GM18519 (cell line): Measurements from ENCODE around the gene GNAI1.
A peak's percentile ranks its signal among the peaks of the same experiment; 100 is the strongest.

Experiments
- ATAC-seq: cut with Tn5 transposase; IDR thresholded peaks from one replicate; pipeline ENCODE4 v1.9.1; 2021; ENCODE audit warnings: mild to moderate bottlenecking, moderate library complexity; ENCODE audit not compliant: unreplicated experiment, low FRiP score

Gene GNAI1

DNA sequence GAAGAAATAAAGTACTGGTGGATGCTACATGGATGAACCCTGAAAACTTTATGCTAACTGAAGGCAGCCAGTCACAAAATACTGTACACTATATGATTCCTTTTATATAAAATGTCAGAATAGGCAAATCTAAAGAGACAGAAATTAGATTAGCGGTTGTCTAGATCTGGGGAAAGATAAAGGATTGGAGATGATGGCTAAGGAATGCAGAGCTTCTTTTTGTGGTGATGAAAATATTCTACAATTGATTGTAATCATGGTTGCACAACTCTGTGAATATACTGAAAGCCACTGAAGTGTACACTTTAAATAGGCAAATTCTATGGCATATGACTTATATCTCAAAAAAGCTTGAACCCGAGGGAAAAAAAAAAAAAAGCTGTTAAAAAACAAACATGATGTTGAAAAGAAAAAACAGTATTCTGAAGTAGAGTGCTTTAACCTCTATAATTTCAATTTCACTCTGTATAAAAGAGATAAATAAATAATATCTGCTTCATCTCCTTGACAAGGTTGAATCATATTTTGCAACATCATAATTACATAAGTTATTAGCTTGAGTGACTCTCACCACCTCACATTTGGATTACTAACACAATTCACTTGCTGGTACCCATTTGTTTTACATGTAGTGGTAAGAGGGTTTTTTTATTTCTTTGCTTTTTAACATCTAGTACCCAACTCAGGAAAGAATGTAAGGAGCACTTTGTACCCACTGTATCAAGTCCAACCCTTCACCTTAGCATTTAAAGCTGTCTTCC lies 2.8 kb upstream of the GNAI1 start:
- ATAC-seq: no peak

- ATAC-seq: no peak
These were observed 2.0 kb upstream of the GNAI1 start for GRCh38 chr7:80132594-80132993.

DNA sequence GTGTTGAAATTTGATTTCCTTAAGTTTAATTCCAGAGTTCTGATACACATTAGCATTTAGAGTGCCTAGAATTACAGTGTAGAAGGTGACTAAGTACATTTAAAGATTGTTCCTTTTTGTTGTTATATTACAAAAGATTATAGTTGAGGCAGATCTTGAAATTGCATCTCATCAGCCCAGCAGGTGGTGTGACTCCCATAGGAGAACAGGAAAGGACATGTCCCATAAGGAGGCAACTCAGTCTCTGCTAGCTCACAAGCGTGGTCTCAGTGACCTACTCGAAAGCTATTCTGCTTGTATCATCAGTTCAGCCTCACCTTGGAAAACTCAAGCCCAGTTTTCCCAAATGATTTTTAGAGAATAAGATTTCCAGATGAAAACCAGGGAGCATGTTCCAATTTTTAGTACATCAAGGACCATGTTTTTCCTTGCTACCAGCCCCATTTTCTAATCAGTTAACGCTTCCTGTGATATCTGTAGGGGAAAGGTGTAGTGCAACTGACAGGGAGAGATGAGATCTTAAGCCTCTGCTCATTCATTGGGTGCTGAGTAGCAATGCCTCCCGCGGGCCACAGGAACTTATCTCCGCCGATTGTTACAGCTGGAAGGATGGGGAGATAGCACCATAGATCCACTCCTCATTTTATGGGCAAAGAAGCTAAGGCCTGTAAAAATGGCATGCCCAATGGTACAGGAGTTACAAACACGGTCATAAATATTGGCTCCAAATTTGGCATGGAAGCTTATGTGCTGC lies 1.1 kb upstream of the GNAI1 start:
- no peak for ATAC-seq

- no peak for ATAC-seq
These were observed 506 bp upstream of the GNAI1 start for GRCh38 chr7:80134115-80134535.

DNA sequence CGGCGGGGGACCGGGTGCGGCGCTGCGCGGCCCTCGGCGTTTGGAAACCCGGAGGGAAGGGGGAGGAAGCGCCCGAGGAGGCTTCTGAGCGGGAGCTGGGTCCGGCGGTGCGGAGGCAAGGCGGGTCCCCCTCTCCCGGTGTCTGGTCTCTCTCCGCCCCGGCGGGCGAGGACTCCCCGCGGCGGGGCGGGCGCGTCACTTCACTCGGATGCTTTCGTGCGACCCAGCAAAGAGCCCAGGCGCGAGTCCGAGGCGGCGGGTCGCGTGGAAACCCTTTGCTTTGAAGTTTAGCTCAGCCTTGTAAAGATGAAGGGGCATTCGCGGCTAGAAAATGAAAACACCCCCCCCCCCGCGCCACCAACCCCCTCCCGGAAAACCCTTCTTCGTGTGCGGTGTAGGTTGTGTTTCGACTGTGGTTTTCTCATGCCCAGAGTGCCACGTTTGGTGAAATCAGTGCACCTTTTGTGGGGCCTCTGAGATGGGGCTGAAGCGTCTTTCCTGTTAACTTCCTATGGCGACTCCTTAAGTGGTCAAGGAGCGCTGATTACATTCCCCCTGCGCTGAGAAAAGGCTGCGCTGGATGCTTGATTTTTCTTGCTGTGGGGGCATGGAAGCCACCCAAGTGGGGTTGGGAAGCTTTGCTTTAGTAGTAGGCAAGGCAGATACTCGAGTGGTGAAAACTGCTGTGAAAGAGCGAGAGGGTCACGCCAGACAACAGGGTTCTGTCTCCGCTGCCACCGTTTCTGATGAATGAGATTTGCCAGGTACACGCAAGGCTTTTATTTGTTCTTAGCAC lies 876 bp downstream of the GNAI1 start:
- ATAC-seq: no peak

DNA sequence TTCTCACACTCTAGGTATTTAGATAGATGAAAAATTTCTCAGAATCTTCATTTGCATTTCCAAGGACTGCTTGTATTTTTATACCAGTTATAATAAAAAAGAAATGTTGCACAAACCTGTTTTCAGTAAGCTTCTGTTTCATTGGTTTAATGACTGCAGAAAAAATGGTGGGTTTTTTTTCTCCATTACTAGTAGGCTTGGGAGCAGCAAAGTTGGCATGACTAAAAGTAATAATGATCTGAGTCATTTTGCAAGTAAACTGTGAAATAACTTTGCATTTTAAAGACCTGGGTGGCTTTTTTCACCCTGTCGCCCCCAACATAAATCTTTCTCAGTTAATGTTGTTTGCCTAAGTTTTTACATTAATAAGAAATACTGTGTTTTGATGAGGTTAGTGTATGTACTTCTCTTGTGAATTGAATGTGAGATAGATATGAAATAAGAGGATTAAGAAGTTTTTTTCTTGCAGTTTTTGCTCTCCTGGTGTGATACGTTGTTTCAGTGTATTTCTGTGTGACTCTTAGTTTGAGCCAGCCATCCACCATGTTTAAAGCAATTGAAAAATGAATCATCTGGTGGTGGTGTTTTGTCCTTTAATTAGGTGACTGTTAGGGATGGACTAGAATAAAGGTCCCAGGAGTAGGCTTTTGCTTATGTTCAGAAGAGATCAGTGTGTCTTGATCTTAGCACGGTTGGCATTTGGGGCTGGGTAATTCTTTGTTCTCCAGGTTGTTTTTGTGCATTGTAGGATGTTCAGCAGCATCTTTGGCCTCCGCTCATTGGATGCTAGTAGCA lies 1.8 kb downstream of the GNAI1 start:
- peak; percentile 51 for ATAC-seq

GRCh38 chr7:80137410-80137809 lies 2.8 kb downstream of the GNAI1 start:
- ATAC-seq: no peak

GRCh38 chr7:80139236-80139635 lies 4.6 kb downstream of the GNAI1 start:
- ATAC-seq: no peak

DNA sequence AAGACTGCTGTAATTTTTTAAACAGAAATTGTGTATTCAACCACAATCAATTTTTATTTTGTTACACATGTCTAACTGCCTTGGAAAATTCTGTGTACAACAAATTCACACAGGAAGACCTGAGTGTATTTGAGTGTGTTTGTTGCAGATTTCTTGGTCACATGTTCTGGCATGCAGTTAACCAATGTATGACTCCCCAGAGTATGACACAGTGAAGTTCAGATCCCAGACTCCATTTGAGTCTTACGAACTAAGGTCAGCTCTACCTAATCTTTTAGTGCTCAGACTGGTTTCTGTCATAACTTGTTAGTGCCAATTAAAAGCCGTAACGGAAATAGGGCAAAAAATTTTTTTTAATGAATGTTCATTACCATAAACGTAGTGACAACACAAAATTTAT lies 5.8 kb downstream of the GNAI1 start:
- ATAC-seq: no peak

DNA sequence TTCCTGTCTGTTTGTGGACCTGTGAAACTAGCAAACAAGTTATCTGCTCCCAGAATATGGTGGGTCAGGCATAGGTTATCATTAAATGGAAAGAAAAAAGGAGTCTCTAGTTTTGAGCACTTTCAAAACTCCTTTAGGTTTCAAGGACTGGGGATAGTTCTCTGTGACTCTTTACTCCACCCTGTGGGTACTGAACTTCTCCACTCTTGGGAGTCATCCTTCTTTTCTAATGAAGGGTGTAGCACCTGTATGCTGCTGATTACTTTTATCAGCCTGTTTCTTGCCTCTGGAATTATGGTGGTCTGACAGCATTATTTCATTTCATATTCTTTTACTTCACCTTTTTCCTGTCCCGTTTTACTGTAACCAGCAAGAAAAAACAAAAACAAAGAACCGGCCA lies 6.7 kb downstream of the GNAI1 start:
- ATAC-seq: no peak

GRCh38 chr7:80142853-80143580 lies 8.4 kb downstream of the GNAI1 start:
- ATAC-seq: no peak

DNA sequence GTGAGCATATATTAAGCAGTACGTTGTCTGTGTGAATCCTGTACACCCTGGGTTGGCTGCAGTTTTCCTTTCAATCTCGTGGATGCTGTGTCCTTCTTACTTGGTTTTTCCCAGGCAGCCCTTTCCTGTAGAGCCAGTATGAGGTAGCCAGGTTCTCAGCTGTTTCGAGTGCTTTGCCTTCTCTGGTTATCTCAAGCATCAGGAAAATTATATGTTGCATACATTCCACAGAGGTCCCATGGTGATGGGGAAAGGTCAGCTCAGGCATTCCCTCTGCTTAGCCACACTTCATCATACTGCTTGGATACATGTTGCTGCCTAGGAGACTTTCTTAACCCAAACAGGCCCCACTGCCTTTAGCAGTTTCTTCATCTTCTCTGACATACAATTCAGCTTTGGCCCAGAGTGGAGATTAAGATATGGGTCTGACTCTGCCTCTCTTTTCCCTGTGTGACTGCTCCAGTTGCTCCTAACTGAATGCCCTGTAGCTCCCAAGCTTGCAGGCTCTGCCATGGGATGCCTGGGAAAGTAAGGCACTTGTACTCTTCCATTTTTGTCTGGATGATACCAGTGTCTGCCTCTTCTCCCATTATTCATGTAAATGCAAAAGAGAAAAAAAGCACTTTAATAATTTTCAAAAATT lies 11.3 kb downstream of the GNAI1 start:
- no peak for ATAC-seq

DNA sequence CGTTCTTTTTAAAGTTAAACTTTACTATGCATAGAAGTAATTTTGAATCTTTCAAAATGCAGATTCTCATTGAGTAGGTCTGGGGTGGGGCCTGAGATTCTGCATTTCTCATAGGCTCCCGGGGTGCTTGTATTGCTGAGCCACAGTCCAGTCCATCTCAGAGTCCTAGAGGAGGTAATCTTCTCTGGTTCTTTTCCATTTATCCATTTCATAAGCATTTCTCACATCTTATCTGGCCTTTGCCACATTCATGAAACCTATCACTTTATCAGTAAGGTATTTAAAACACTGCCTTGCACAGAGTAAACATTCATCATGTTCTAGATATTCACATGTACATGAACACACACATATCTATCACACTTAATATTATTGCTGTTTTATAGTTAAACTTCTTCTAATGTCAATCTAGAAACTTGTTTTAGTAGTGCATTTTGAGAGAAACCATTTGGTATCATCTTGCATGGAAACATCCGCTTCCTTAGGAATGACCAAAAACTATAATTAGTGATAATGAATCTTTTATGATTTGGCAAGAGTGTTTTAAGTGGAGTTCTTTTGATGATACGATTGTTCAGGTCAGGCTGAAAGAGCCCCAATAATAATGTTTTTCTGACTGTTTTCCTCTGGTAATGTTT lies 12.0 kb downstream of the GNAI1 start:
- ATAC-seq: no peak

DNA sequence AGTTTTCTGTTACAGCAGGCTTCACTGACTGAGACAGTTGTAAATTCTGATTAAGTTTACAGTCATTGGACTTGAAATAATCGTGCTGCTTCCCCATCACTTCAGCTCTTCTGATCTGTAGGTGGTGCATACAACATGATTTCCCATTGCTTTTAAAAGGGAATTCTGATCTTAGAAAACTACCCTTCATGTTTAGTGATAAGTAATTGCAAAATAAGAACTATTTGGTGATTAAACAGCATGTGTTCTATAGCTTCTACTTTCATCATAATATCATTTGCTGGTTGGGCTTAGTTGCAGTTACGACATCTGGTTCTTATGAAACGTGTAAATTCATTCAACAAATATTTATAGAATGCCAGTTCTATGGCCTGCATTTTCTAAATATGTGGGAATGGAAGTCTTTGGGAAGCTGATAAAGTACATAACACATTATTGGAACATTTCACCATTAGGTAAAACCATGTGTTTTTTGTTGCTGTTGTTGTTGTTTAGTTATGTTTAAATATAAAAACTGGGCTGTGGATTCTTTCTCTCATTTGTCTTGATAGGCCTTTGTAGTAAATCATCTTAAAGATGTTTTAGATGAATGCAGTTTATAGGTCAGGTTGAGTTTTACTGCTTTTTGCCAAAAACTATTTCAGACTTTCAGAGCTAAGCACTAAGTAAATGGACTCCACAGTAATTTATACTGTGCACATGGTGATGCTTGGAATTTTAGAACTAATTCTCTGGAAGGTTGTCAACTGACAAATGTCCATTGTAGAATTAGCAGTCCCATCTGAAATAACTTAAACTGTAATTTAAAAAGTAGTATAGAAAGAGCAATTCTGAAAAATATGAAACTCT lies 13.1 kb downstream of the GNAI1 start:
- no peak for ATAC-seq

GRCh38 chr7:80150611-80151273 lies 16.1 kb downstream of the GNAI1 start:
- ATAC-seq: peak; percentile 23

DNA sequence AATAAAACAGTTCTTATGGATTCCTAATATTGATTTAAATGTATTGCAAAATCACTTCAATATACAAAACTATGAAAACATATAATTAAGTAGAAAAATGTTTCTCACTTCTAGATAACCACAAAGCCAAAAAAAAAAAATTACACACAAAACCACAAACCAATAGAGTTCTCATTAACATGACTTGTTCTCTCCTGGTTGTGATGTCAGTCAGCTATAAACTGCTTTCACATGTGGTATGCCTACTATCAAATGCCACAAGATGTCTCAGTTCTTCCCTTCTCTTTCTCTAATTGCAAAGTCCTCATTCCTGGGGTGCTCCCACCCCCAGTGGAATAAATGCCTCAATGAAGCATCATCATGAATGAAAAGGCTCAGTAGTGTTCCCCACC lies 16.6 kb downstream of the GNAI1 start:
- ATAC-seq: peak; percentile 50

DNA sequence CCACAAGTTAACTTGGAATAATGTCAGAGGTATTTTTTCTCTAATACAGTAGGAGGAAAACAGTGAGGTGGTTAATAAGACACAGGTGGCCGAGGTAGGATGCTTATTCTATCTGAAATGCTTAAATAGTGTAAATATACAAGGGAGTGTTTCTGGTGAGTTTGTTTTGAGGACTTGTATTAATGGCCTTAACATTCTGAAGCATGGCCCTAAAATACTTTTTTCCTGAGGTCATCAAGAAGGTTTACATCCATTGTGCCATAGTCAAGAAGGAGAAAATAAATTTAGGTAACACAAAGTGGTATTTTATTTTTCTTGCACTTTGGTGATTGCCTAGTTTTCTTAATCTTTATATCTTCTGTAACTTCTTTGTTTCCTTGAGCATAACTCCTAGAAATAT lies 18.8 kb downstream of the GNAI1 start:
- ATAC-seq: no peak
